Activated T-cell treated with anti-CD3 and anti-CD28 coated beads for 4 hours (primary cell): Measurements from ENCODE around the gene YWHAG.
"Not testable (repeated sequence)": the region's sequence is repeated elsewhere in the genome, so short reads cannot be mapped to it uniquely, and the experiment has no call there.

Source experiments
- DNase-seq: peaks from one replicate; pipeline ENCODE4 v3.0.0-alpha.2; 2020

Gene YWHAG

DNA sequence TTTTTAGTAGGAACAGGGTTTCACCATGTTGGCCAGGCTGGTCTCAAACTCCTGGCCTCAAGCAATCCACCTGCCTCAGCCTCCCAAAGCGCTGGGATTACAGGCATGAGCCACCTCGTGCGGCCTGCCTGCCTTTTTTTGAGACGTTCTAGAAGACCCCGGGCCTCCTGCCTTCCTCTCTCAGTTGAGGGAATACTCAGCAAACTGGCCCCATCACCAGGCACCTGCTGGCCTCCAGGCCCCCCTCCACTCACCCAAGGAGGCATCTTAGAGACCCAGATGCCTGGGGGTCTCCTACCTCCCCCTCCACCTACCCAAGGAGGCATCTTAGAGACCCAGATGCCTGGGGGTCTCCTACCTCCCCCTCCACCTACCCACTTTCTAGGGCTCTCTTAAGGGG, 65.9 kb downstream of the YWHAG start:
- not testable (repeated sequence) for DNase-seq

DNA sequence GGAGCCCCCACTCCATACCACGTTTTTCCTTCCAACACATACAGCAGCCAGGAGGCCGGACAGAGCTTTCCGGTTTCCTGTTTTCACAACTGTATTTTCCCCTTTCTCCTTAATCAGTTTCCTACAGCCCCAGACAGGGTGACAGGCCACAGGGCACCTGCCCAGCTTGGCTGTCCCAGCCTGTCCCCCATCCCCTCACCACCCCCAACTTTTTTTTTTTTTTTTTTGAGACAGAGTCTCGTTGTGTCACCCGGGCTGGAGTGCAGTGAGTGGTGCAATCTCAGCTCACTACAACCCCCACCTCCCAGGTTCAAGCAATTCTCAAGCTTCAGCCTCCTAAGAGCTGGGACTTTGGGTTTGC, 66.6 kb downstream of the YWHAG start:
- no peak for DNase-seq

DNA sequence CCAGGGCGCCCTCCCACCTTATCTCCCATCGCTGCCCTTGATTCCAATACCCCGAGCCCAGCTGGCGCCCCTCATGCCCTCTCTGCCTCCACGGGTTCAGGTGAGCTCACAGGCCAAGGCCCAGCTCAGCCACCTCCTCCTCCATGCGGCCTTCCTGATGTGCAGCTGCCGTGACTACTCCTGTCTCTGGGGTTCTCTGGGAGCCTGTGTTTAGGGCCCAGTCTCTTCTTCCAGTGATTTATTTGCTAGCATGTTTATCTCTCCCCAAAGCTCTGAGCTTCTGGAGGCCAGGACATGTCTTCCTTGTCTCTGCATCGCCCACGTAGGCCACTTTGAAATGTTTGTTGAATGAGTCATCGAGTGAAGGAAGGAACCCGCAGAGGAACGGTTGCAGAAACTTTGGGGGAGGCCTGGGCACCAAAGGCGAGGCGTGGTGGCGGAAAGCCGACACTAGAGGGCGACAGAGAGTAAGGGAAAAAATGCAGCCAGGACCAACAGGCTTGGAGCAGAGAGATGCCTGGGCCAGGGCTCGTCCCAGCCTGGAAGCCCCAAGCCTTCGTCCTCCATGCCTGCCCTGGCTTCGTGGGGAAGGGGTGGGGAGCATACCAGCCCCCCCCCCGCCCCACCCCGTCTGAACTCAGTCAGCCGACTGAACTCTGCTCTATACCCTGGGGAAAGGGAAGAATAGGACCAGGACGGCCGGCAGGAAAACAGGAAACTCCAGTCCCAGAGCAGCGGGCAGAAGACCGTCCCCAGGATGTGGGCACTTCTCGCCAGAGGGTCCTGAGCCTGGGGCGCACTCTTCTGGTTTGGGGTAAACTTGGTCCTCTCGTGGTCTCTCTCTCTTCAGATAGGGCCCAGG, 67.2 kb downstream of the YWHAG start:
- DNase-seq = peak; percentile 90

DNA sequence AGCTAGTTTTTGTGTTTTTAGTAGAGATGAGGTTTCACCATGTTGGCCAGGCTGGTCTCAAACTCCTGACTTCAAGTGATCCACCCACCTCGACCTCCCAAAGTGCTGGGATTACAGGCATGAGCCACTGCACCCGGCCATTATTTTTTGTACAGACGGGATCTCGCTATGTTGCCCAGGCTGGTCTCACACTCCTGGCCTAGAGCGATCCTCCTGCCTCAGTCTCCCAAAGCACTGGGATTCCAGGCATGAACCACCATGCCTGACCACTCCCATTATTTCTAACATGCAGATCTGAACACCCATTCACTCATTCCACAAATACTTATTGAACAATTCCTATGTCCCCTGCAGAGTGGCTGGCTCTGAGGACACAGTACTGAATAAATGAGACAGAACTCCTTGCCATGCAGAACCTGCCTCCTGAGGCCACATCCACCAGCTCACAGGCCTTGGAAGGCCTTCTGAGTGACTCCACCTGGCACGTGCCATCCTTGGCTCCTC, 67.9 kb downstream of the YWHAG start:
- not testable (repeated sequence) for DNase-seq

DNA sequence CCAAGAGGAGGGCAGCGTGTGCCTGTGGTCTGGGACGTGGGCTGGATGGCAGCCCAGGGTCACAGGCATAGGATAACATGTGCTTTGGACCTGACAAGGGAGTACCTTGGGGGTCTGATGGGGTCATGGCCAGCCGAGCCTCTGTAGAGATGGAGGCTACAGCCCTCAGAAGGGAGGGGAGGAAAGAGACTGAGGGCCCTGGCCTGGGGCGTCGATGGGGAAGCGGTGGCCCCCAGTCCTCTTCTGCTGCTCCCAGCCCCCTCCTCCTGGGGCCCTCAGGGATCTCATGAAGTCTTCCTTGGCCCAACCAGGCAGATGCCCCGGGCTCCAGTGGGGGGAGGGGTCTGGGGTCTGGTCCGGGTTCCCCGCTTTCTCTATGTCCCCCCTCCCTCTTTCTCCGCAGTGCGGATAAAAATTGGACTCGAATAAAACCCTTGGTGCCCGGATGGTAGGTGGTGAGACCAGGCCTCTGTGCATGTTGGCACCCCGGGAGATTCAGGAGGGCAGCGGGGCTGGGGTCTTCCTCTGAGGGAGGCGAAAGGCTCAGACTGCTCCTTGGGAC, 71.9 kb downstream of the YWHAG start:
- DNase-seq = no peak

DNA sequence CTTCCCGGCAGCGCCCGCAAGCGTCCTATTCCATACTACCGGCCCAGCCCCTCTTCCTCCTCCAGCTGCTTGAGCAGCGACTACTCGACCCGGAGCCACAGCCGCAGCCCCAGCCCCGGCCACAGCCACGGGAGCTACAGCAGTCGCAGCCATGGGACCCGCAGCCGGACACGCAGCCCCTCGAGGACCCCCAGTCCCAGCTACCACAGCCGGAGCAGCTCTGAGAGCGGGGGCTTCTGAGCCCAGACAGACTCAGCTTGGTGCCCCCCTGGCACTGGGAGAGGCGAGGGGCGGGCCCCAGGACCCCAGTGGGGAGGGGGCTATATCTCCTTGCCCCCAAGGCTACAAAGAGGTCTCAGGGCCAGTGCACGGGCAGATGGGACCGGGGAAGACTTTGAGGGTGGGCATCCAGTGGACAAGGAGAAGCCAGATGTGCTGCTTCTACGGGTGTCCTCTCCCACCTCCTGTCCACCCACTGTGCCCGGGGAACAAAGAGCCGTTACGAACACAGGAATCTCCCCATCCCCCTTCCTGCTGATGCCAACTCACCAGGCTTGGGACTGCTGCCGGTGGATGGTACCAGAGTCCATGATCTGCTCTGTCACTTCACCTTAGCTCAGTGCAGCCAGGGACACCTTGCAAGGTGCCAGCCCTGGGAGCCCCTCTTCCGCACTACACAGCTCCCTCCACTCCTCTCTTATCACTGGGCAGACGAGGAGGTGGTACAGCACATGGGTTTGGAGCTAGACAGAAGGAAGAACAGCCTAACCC, 73.0 kb downstream of the YWHAG start:
- DNase-seq = no peak

DNA sequence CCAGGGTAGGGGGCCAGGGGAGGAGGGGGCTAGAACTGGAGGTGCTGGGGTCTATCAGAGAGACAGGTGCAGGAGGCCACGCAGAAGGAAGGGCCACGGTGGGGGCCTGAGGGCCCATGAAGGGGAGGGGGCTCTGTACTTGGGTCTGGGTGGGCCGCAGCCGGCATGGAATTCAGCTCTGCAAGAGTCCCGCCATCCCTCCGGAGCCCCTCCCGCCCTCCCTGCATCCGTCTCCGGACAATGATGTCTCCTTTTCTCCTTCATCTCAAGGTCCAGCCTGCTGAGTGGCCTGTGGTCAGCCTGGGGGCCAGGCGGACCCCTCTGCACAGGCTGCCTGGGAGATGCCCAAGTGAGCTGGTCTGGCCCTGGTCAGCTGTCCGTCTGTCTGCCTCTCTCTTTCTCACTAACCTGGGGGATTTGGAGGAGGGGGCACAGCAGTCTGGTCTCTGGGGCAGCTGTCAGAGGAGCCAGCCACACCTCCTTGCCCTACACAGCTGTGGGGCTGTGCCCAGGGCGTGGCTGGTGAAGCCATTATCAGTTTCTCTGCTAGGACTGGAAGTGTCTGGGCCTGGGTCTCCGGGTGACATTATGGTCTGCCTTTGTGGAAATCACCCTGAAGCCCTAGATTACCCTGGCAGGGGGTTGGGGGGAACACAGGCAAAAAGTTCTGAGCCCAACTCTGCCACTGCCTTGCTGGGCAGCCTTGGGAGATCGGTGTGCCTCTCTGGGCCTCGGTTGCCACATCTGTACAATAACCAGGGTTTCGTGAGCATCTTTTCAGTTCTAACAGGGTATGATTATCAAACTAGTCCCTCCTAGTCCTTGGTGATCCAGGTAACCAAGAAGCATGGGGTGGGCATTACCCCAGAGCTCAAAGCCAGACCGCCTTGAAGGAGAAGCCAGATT, 75.3 kb downstream of the YWHAG start:
- DNase-seq = no peak

DNA sequence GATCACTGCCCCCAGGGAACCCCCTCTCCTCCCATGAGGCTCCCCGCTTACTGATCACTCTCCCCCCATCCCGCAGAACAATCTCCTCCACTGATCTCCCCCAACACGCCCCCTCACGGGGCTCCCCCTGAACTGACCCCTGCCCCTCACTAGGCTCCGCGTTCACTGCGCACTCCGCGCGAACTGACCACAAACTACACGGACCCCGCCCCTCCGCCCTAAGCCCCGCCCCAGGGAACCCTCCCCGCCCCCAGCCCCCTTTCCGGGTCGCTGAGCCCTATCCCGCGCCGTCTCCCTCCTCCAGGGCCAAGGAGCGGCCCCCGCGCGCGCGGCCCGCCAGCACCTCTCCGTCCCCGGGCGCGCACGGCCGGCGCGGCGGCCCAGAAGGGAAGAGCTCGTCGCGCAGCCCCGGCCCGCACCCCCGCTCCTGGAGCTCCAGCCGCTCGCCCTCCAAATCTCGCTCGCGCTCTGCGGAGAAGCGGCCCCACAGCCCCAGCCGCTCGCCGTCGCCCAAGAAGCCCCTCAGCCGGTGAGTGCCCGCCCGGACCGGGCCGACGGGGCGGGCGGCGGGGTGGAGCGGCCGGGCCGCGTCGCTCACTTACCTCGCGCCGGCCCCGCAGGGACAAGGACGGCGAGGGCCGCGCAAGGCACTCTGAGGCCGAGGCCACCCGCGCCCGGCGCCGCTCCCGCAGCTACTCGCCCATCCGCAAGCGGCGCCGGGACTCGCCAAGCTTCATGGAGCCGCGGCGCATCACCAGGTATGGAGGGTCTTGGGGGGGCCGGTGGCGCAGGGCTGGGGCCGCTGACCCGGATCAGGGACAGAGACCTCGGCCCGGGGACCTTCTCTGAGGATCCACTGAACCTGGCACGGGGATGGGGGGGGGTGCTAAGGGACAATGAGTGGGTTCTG, 76.2 kb downstream of the YWHAG start:
- no peak for DNase-seq

DNA sequence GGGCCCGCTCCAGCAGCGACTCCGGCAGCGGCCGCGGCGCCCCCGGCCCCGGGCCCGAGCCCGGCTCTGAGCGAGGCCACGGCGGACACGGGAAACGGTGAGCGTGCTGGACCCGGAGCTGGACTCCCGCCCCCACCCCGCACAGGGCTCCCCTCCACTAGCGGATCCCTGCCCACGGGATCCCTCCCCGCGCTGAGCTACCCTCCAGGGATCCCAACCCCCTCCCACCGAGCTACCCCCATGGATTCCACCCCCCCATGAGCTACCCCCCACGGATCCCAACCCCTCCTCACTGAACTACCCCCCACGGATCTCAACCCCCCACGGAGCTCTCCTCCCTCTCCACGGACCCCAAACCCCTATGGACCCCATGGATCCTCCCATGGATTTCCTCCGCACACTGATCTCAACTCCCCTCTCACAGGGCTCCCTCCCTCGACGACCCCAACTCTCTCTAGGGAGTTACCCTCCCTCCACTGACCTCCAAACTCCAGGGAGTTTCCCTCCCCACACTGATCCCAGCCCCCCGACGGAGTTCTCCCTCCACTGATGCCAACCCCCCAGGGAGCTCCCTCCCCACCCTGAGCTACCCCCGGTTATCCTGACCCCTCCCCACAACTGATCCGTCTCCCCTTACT, 77.0 kb downstream of the YWHAG start:
- no peak for DNase-seq

DNA sequence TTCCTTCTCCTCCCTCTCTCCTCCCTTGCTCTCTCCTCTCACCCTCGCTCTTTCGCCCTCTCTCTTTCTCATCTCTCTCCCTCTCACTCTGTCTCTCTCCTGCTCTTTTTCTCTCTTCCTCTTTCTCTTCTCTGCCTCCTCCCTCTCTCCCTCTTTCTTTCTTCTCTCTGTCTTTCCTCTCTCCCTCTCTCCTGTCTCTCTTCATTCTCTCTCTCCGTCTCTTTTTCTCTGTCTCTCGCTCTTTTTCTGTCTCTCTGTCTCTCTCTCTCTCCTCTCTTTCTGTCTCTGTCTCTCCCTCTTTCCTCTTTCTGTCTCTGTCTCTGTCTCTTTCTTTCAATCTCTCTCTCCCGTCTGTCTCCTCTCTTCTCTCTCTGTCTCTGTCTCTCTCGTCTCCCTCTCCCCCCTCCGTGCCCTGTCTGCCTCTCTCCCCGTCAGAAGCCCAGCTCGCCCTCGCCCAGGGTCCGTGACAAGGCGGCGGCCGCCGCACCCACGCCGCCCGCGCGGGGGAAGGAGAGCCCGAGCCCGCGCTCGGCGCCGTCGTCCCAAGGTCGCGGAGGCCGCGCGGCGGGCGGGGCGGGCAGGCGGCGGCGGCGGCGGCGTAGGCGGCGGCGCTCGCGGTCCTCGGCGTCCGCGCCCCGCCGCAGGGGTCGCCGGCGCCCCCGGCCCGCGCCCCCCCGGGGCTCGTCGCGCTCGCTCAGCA, 77.6 kb downstream of the YWHAG start:
- no peak for DNase-seq

DNA sequence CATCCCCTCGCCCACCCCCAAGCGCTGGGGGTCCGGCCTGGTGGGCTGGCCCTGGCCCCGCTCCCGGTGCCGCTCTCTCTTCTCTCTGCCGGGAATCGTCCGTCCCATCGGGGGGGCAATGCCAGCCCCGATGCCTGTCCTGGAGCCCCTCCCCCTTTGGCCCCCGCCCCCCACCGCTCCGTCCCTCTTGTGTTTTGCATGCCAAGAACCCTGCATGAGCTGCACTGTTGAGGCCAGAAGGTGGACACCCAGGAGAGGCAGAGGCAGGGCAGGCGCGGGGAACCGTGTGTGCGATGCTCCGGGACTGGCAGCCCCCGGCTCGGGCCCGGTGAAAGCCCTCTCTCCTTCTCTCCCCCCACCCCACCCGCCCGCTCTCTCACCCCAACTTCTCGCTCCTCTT, 78.4 kb downstream of the YWHAG start:
- no peak for DNase-seq

DNA sequence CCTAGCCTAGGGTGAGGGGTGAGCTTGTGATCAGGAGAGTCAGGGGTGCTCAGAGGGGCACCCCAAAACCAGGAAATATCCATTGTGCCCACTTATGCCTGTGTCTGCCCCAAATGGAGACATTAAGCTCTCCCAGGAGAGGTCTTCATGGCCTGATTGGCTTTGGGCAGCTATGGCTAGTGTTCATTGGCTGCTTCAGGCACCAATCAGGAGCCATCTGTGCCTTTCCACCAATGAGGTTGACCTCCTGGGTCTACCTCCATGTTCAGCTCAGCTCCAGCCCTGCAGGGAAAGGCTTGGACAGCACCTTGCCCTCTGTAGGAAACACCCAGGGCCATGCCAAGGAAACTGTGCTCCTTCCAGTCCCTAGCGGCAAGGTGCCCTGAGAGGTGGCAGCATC, 80.3 kb downstream of the YWHAG start:
- DNase-seq = no peak
